ENCODE results near the gene KIF6.

- TF ChIP-seq CTCF (conservative IDR thresholded peaks at IDR 0.05; ENCODE audit: low read depth, low read length), result no peak
- no peak for TF ChIP-seq EZH2 (IDR thresholded peaks at IDR 0.05; ENCODE audit: borderline replicate concordance, low read depth, low read length, poor library complexity, severe bottlenecking)
These were observed 148.5 kb downstream of the KIF6 start for GRCh38 chr6:39576556-39577303.
